SU-DHL-6 (cell line): ENCODE measurements around the gene MAST4.

Experiments
- H2AFZ ChIP-seq: fragments of 200-600 bp; sonication (generic); 2 replicates; pipeline ENCODE4 v1.6.1; 2014; ENCODE audit warnings: low read depth, mild to moderate bottlenecking, moderate library complexity, mixed read lengths, antibody characterized with exemption, low read length; ENCODE audit not compliant: severe bottlenecking
- H3F3A ChIP-seq: fragments of 200-600 bp; shearing (Covaris generic); 2 replicates; pipeline ENCODE4 v1.6.0; 2016; ENCODE audit warnings: antibody characterized with exemption, mild to moderate bottlenecking; ENCODE audit not compliant: insufficient read depth
- H3K27ac ChIP-seq: fragments of 200-600 bp; sonication (generic); 2 replicates; pipeline ENCODE4 v1.5.1; 2016; ENCODE audit warnings: low read depth, mild to moderate bottlenecking, low read length, moderate library complexity, mixed read lengths
- H3K27me3 ChIP-seq: fragments of 200-600 bp; sonication (generic), shearing (Covaris generic); 2 replicates; pipeline ENCODE4 v1.6.0; 2014; ENCODE audit warnings: mild to moderate bottlenecking, low read length
- H3K36me3 ChIP-seq: fragments of 200-600 bp; sonication (generic); 2 replicates; pipeline ENCODE4 v1.6.1; 2014; ENCODE audit warnings: mild to moderate bottlenecking, low read length, mixed read lengths
- H3K4me2 ChIP-seq: fragments of 300-600, 200-600 bp; shearing (Covaris generic), sonication (generic); 2 replicates; pipeline ENCODE4 v1.6.0; 2014; ENCODE audit warnings: low read length, low read depth, mild to moderate bottlenecking; ENCODE audit not compliant: poor library complexity, severe bottlenecking
- H3K4me3 ChIP-seq: fragments of 200-600 bp; sonication (generic); 2 replicates; pipeline ENCODE4 v1.5.1; 2014; ENCODE audit warnings: antibody characterized with exemption, low read length, mild to moderate bottlenecking, mixed read lengths; ENCODE audit not compliant: insufficient read depth, poor library complexity, severe bottlenecking
- H3K79me2 ChIP-seq: fragments of 200-600 bp; sonication (generic); 2 replicates; pipeline ENCODE4 v1.6.1; 2014; ENCODE audit warnings: mild to moderate bottlenecking, low read length, moderate library complexity; ENCODE audit not compliant: insufficient read depth
- H3K9ac ChIP-seq: fragments of 200-600 bp; sonication (generic); 2 replicates; pipeline ENCODE4 v1.7.0; 2014; ENCODE audit warnings: mild to moderate bottlenecking, low read length
- H3K9me2 ChIP-seq: fragments of 200-600 bp; sonication (generic); replicated peaks from 2 replicates; pipeline ENCODE4 v1.6.1; 2014; ENCODE audit warnings: low read length; ENCODE audit not compliant: insufficient read depth
- H3K9me3 ChIP-seq: fragments of 200-600 bp; sonication (generic); 2 replicates; pipeline ENCODE4 v1.6.1; 2014; ENCODE audit warnings: low read length, mixed read lengths; ENCODE audit not compliant: insufficient read depth
- H4K20me1 ChIP-seq: fragments of 200-600 bp; sonication (generic); 2 replicates; pipeline ENCODE4 v1.6.1; 2014; ENCODE audit warnings: low read depth, mild to moderate bottlenecking, antibody characterized with exemption, low read length, moderate library complexity, mixed read lengths
- EZH2phosphoT487 ChIP-seq: fragments of 200-600 bp; sonication (generic), shearing (Covaris generic); conservative IDR thresholded peaks from 2 replicates; pipeline ENCODE4 v1.6.1; 2018; ENCODE audit warnings: mild to moderate bottlenecking, antibody characterized with exemption, low read length, moderate library complexity, mixed read lengths
- TF ChIP-seq, protein P1 (sequence below): fragments of 200-600 bp; sonication (generic); IDR thresholded peaks from one replicate; pipeline ENCODE4 v1.5.1; 2017; ENCODE audit warnings: antibody characterized with exemption, mild to moderate bottlenecking, low read length, moderate library complexity; ENCODE audit not compliant: insufficient read depth, poor library complexity, severe bottlenecking

MAST4 gene

DNA sequence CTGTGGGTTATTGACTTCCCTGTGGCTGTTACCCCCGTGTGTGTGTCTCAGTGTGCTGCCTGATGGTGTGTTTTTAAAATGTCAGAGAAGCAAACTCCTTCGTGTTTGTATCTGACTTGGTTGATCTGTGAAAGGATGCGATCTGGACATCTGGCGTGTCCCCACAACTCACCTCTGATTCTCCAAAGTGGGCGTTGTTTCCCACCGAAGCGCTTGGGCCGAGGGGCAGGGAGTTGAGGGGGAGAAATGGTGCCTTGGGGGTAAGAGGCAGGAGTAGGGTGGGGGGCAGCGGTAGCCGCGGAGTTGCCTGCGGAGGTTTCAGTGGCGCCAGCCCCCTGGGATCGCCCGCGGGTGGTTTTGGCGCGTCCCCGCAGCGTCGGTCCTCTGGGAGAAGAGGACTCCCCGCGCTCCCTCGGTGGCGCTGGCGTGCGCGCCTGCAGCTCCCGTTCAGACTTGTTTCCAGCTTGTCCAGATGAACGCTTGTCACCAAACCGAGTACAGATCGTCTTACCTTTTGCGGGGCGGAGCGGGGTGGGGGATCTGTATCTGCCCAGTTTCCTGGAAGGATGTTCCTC is 1.1 kb downstream of the MAST4 start:
- H4K20me1 ChIP-seq: 0 out of 2 replicates have a peak, but pooled peaks cover 3% of the 10 kb centered on the region
- H3K9me3 ChIP-seq: no peaks in the 10 kb centered on the region
- no peaks in the 10 kb centered on the region for H3K9me2 ChIP-seq
- no peaks in the 10 kb centered on the region for H3F3A ChIP-seq
- H3K4me2 ChIP-seq: peak overlapping the region; percentile 74
- H3K27me3 ChIP-seq: no peaks in the 10 kb centered on the region
- TF ChIP-seq EZH2phosphoT487: no peak
- no peak overlapping the region for H3K27ac ChIP-seq
- H3K36me3 ChIP-seq: no peaks in the 10 kb centered on the region
- H2AFZ ChIP-seq: peak overlapping the region; percentile 88
- peak overlapping the region; percentile 53 for H3K4me3 ChIP-seq
- H3K79me2 ChIP-seq: no peaks in the 10 kb centered on the region
- peak overlapping the region; percentile 55 for H3K9ac ChIP-seq

- H2AFZ ChIP-seq: no peak overlapping the region
- no peaks in the 10 kb centered on the region for H3F3A ChIP-seq
- H3K79me2 ChIP-seq: no peaks in the 10 kb centered on the region
- TF ChIP-seq EZH2phosphoT487: no peak
- TF ChIP-seq, protein P1, sequence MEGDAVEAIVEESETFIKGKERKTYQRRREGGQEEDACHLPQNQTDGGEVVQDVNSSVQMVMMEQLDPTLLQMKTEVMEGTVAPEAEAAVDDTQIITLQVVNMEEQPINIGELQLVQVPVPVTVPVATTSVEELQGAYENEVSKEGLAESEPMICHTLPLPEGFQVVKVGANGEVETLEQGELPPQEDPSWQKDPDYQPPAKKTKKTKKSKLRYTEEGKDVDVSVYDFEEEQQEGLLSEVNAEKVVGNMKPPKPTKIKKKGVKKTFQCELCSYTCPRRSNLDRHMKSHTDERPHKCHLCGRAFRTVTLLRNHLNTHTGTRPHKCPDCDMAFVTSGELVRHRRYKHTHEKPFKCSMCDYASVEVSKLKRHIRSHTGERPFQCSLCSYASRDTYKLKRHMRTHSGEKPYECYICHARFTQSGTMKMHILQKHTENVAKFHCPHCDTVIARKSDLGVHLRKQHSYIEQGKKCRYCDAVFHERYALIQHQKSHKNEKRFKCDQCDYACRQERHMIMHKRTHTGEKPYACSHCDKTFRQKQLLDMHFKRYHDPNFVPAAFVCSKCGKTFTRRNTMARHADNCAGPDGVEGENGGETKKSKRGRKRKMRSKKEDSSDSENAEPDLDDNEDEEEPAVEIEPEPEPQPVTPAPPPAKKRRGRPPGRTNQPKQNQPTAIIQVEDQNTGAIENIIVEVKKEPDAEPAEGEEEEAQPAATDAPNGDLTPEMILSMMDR: no peak
- no peaks in the 10 kb centered on the region for H3K9me3 ChIP-seq
- H3K27me3 ChIP-seq: no peaks in the 10 kb centered on the region
- H3K4me3 ChIP-seq: no peak overlapping the region
- no peak overlapping the region for H3K9ac ChIP-seq
- H3K36me3 ChIP-seq: no peaks in the 10 kb centered on the region
- no peaks in the 10 kb centered on the region for H3K9me2 ChIP-seq
- no peak overlapping the region for H3K27ac ChIP-seq
- no peak overlapping the region for H3K4me2 ChIP-seq
- H4K20me1 ChIP-seq: 0 out of 2 replicates have a peak, but pooled peaks cover 3% of the 10 kb centered on the region
These were observed 6.4 kb downstream of the MAST4 start for GRCh38 chr5:66602621-66603020.

GRCh38 chr5:66603164-66603563 is 7.0 kb downstream of the MAST4 start:
- H3K4me2 ChIP-seq: no peak overlapping the region
- no peaks in the 10 kb centered on the region for H3K9me2 ChIP-seq
- H3K9ac ChIP-seq: no peak overlapping the region
- no peak for TF ChIP-seq EZH2phosphoT487
- TF ChIP-seq, protein P1: no peak
- no peak overlapping the region for H2AFZ ChIP-seq
- no peak overlapping the region for H3K4me3 ChIP-seq
- H3K36me3 ChIP-seq: no peaks in the 10 kb centered on the region
- H3K79me2 ChIP-seq: no peaks in the 10 kb centered on the region
- H4K20me1 ChIP-seq: 0 out of 2 replicates have a peak, but pooled peaks cover 3% of the 10 kb centered on the region
- no peaks in the 10 kb centered on the region for H3F3A ChIP-seq
- H3K27me3 ChIP-seq: no peaks in the 10 kb centered on the region
- no peak overlapping the region for H3K27ac ChIP-seq
- no peaks in the 10 kb centered on the region for H3K9me3 ChIP-seq

- no peaks in the 10 kb centered on the region for H3K9me2 ChIP-seq
- no peaks in the 10 kb centered on the region for H3K36me3 ChIP-seq
- H3K79me2 ChIP-seq: no peaks in the 10 kb centered on the region
These were observed 7.7 kb downstream of the MAST4 start for GRCh38 chr5:66603881-66604280.

More at GRCh38 chr5:66603881-66604280, 7.7 kb downstream of the MAST4 start:
- H3K4me2 ChIP-seq: no peak overlapping the region
- TF ChIP-seq, protein P1: no peak
- TF ChIP-seq EZH2phosphoT487: no peak
- no peaks in the 10 kb centered on the region for H4K20me1 ChIP-seq
- no peaks in the 10 kb centered on the region for H3K9me3 ChIP-seq
- H3K27ac ChIP-seq: no peak overlapping the region
- no peaks in the 10 kb centered on the region for H3F3A ChIP-seq
- no peaks in the 10 kb centered on the region for H3K27me3 ChIP-seq
- H2AFZ ChIP-seq: no peak overlapping the region
- no peak overlapping the region for H3K9ac ChIP-seq
- H3K4me3 ChIP-seq: no peak overlapping the region
